HG02588 (cell line): ENCODE measurements around the gene NINJ2.
"Not testable (repeated sequence)": the region's sequence is repeated elsewhere in the genome, so short reads cannot be mapped to it uniquely, and the experiment has no call there.

Experiments
- ATAC-seq: cut with Tn5 transposase; IDR thresholded peaks from one replicate; pipeline ENCODE4 v1.9.1; 2021; ENCODE audit warnings: mild to moderate bottlenecking, moderate library complexity; ENCODE audit not compliant: unreplicated experiment

NINJ2 gene

GRCh38 chr12:588024-588322 lies 75.3 kb downstream of the NINJ2 start:
- ATAC-seq = no peak

DNA sequence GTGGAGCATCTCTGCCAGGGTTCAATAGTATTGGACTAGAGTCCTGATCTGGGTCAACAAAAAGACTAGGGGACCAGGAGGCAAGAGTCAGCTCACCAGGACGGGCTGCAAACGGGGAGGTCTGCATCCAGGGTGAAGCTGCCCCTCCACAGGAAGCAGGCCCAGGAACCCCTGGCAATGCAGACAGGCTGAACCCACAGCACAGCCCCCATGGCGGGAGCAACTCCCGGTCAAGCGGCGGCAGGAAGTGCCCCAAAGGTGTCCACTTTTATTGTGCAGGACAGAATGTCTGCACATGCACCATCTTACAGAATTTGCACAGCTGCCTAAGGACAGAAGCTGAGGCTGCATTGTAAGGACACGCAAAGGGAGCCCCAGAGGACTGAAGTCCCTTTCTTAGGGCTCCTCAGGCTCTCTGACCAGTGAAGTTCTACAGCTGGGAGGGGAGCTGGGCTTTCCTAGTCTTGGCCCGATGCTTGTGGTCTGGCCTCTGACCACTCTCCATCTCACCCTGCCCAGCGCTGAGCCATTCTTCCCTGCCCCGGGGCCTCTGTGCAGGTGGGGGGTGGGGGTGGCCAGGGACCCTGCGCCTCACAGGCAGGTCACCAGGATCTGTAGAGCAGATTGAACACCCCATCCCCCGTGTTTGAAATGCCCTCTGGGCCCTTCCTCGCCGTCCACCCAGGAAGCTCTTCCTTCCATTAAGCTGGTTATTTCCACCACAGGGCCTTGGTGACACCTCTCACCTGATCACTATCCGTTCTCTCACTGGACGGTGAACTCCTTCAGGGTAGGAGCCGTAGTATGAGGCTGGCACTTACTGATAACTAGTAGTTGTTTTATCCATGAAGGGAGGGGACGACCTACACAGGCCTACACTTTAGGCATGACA lies 75.9 kb downstream of the NINJ2 start:
- no peak for ATAC-seq

DNA sequence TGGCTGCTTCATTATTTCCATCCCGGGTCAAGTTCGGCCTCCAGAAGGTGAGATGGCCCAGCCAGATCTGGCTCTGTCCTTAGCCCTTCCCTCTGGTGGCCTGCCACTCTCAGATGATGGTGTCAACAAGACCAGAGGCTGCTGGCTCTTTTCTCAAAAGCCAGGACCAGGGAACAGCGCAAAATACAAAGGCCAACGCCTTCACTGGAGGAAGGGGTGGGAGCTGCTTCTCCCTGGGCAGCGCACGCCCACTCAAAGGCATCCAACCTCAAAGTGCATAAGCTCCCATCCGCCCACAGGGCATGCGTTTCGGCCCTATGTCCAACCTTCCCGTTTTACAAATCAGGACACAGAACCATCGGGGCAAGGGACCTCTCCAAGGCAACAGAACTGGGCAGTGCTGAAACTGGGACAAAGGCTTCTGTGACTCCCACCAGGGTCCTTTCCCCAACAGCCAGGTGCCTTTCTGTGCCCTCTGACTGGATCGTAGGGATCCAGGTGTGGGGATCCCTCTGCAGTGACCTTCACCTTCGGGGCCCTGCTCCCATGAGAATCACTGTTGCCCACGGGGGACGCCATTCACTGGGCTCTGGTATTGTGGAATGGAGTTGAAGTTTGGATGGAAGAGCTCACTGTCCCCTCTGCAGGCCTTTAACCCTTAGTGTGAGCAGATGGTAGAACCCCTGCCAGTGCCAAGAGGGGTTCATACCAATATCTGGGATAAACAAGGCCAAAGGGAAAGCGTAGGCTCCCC lies 76.8 kb downstream of the NINJ2 start:
- ATAC-seq = no peak

GRCh38 chr12:585062-586061 lies 77.9 kb downstream of the NINJ2 start:
- no peak for ATAC-seq

GRCh38 chr12:583251-583869 lies 79.9 kb downstream of the NINJ2 start:
- no peak for ATAC-seq

DNA sequence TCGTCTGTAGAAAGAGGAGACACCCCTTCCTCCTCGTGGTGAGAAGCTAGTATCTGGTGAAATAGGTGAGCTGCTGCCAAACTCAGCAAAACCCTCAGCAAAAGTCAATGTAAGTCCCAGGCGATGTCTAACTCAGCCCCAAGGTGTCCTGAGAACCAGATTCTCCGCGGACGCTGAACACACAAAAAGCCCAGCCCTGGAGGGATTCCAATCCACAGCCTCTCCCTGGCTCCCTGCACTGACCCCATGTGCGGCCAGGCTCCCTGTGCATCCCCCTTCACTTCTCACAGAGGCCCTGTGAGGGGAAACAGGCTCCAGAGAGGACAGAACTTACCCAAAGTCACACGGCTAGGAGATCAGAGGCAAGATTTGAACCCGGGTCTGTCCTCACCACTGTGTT lies 81.5 kb downstream of the NINJ2 start:
- no peak for ATAC-seq

DNA sequence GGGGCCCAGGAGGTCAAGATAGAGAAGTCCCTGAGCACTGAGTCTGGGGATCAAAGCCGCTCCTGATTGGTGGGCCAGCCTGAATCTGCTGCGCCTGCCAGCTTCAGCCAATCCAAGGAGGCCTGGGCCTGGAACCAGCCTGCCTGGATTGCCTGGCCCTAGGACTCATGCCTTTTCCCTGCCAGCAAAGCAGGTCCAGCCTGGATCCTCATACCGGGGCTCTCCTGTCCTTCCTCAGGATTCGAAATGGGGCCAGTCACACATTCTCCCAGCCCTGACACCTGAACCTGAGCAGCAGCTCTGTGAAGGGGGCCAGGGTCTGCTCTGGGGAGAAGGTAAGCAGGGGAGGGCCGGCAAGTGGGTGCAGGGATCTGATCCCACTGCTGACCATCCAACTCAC lies 81.9 kb downstream of the NINJ2 start:
- ATAC-seq = no peak

GRCh38 chr12:580813-581212 lies 82.4 kb downstream of the NINJ2 start:
- no peak for ATAC-seq

GRCh38 chr12:579420-580110 lies 83.7 kb downstream of the NINJ2 start:
- no peak for ATAC-seq

DNA sequence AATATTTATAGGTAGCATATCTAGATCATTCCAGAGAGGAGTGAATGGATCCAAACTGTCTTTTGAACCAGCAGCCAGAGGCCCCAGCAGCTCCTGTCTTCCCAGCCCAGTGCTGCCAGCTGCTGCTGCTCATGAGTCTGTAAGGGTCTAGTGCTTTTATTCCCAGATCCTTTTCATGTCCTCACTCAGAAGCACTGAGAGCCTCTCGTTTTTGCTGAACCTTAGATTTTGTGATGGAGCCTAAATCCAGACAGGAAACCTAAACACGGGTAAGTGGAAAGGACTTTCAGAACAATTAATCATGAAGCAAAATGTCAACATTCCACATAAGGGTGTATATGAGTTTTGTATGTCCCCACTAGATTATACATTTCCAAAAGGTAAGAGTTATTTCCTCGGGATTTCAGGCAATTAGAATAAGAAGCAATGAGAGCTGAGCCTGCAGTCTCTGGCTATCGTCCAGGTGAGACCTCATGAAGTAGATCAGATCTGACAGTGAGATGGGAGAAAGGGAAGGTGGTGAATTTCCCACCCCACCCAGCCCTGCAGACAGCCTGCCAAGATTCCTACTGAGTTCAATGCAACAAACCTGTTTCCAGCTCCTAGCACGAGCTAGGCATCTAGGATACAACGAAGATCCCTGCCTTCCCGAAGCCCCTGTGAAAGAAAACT lies 84.4 kb downstream of the NINJ2 start:
- no peak for ATAC-seq

DNA sequence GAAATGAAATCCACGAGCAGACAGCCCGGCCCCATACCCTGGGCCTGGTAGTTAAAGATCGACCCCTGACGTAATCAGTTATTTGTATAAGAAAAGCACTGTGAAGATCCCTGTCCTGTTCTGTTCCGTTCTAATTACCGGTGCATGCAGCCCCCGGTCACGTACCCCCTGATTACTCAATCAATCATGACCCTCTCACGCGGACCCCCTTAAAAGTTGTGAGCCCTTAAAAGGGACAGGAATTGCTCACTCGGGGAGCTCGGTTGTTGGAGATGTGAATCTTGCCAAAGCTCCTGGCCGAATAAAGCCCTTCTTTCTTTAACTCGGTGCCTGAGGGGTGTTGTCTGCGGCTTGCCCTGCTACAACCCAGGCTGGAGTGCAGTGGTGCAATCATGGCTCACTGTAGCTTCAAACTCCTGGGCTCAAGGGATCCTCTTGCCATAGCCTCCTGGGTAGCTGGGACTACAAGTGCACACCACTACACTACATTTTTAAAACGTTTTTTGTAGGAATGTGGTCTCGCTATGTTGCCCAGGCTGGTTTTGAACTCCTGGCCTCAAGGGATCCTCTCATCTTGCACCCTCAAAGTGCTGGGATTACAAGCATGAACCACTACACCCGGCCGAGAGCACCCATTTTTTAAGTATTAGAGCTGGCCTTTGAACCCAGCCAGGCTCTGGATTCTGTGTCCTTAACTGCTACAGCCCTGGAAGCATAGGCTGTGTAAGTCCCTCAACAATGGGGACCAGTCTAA lies 85.1 kb downstream of the NINJ2 start:
- ATAC-seq = not testable (repeated sequence)

- no peak for ATAC-seq
Observed at GRCh38 chr12:576615-577110, 86.6 kb downstream of the NINJ2 start.

DNA sequence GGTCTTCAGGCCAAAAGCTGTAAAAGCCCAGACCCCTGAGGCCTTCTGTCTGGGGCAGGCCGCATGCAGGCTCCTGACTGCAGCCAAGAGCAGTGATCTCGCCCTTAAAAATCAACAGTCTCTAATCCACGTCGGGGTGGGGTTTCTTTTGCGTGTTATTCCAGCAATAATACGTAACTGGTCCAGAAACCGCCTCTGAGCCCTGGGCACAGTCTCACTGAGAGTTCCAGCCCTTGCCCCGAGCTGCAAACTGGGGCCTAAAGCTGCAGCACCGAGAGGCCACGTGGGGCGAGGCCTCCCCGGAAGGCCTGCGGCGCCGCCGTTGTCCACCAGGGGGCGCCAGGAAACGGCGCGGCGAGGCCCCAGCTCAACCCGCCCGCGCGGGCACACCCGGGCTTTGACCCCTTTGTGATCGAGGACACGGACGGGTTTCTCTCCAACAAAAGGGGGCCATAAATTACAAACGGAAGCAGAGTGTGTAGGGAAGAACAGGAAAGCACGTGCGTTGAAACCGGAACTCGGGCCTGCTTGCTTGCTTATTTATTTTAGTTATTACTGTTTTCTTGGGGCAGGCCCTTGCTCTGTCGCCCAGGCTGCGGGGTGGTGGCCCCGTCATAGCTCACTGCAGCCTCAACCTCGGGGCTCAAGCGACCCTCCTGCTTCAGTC lies 87.2 kb downstream of the NINJ2 start:
- no peak for ATAC-seq

- ATAC-seq = no peak
Observed at GRCh38 chr12:575129-575502, 88.1 kb downstream of the NINJ2 start.

DNA sequence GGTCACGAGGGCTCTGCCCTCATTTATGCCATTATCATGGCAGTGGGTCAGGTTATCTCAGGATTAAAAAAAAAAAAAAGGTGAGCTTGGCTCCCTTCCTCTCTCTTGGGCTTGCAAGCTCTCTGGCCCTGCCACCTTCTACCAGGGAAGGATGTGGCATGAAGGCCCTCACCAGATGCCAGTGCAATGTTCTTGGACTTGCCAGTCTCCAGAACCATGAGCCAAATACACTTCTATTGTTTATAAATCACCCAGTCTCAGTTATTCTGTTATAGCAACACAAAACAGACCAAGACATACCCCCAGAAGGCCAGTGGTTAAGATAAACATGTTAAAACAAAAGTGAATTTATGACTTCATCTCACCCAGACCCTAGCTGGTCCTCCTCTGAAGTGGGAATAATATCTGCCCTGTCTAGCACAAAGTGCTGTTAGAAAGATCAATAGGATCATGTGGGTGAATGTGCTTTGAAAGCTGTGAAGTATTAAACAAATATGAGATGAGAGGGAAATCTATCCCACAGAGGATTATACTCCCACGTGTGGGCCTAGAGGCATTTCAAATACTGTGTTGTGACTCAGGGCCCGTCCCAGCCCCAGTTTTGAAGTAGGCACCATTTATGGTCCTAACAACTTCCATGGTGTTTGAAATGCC lies 88.6 kb downstream of the NINJ2 start:
- no peak for ATAC-seq

- ATAC-seq = no peak
Observed at GRCh38 chr12:573232-573631, 90.0 kb downstream of the NINJ2 start.

DNA sequence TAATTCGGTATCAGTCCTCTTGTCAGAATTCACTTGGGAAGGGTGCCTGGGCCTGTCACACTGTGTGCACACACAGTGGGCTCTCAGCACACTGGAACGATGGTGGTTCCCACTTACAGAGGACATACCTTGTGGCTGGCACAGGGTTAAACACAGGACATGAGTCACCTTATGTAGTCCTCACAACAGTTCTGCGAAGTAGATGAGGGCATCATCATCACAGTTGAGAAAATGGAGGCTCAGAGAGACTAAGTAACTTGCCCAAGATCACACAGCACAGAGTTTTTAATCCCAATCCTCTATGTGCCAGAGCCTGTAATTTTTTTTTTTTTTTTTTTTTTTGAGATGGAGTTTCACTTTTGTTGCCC lies 90.7 kb downstream of the NINJ2 start:
- no peak for ATAC-seq
